Fibroblast of peridontal ligament (primary cell): Measurements from ENCODE around the gene NFKBIL1.
"Not testable (repeated sequence)": the region's sequence is repeated elsewhere in the genome, so short reads cannot be mapped to it uniquely, and the experiment has no call there.

ENCODE experiments used
- DNase-seq: peaks from one replicate; pipeline ENCODE4 v3.0.0-alpha.2; 2010; ENCODE audit errors: extremely low read depth

NFKBIL1 gene

DNA sequence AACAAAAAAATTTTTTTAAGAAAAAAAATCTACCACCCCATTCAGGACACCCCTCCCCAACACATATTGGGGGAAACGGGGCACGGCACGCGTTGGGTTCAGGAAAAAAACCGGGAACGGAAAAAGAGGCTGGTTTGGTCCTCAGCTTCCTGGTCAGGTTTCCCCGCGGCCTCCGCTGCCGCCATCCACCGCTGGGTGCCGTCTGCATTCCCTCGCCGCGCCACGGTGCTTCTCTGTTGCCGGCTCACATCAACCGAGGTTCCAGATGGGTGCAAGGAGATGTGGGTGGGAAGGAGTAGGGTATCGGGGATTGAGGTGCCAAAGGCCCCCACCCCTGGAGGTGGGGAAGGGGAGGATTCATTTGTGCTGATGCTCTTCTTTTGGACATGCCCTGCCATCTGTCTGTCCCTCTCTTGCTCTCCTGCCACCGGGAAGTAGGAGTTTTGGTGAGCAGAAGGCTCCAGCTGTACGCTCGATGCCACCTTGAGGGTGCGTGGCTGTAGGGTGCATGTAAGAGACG, 12.8 kb upstream of the NFKBIL1 start:
- no peak for DNase-seq

GRCh38 chr6:31535538-31536324, 11.7 kb upstream of the NFKBIL1 start:
- DNase-seq, result no peak

DNA sequence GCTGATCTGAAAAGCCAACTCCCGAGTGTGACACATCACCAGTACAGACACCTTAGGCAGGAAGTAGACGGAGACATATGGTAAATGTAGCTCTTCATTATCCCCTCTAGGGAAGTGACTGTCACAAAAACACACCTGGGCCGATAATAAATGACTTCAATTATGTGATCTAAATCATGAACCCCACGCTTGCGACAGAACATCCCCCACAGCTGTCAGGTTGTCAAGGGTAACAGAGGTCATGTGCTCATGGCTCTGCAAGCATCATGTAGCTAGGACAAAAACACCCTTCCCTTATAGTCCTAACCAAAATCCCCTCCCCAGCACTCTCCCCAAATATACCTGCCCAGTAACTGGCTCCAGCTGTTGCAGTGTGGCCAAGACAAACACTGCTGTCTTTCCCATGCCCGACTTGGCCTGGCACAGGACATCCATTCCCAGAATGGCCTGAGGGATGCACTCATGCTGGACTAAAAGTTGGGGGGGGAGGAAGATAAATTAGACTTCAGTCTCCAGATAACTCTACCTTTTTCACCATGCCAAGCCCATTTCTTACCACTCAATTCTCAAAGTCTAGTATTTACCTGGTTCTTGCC, 8.5 kb upstream of the NFKBIL1 start:
- no peak for DNase-seq

DNA sequence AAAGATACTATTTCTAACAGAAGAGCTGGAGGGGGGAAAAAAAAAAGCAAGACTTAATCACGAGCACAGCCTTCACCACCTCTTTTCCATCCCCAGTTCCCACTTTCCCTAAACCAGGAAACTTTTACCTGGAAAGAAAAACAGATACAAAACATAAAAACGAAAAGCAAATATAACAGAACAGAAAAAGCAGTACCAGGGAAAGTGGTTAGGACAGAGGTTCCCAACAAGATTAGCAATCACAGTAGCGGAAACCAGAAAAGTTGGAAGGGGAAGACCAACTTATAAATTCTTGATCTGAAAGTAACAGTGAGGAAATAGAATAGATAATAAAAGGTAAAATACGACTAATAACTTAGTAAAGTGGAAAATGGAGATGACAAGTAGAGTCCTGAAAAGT, 6.8 kb upstream of the NFKBIL1 start:
- DNase-seq, result no peak

- DNase-seq, result peak; percentile 52
Observed at GRCh38 chr6:31541059-31541657, 6.2 kb upstream of the NFKBIL1 start.

- DNase-seq, result peak; percentile 98
Observed at GRCh38 chr6:31541658-31542521, 5.5 kb upstream of the NFKBIL1 start, which contains the start of gene DDX39B. DDX39B (minus strand) TSS chr6:31542003; CDS start chr6:31540532, 1,471 bp downstream.

- no peak for DNase-seq
Observed at GRCh38 chr6:31543639-31544038, 3.8 kb upstream of the NFKBIL1 start.

DNA sequence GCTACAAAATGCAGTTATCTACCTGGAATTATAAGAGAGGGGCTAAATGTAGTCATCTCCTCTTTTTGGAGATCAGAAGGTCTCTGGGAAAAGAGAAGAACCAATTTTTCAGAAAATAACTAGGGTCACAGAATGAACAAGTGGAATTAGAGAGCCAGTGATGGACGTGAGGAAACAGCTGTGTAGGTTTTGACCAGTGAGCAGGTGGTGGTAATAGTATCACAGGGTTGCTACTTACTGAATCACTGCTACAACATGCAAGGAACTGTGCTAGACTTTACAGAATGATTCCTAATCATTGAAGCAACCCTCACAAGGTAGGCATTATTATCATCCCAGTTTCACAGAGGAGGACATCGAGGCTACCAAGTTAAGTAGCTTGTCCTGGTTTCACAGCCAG, 2.7 kb upstream of the NFKBIL1 start:
- DNase-seq, result no peak

GRCh38 chr6:31545291-31545690, 2.1 kb upstream of the NFKBIL1 start:
- no peak for DNase-seq

DNA sequence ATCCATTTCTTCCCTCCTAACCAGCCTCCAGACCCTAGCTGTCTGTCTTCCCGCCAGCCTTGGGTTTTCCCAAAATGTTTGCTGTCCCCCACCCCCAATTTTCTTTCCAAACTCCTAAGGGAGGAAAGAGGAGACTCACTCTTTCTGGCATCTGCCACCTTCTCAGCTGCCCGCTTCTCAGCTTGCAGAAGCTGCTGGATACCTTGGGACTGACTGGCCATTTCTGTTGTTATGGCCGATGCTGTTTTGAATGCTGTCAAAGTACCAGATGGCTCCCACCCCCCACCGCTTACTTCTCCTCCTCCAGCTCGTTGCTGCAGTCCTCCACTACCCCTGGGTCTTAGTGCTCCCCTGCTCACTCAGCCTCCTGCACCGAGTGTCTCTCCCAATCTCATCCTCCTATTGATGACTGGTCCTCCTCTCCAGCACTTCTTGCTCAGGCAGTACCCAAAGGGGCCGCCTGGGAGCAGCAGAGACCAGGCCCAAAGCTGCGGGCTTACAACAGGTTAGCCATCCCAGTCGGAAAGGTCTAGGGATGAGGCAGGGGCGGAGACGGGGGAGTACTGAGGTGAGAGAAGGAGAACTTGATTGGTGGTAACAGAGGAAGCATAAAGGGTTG, 960 bp upstream of the NFKBIL1 start, which contains the start of gene ATP6V1G2:
ATP6V1G2 (minus strand) TSS at position 270 of the 619 bp plus-strand sequence; CDS start at position 221, 49 bp downstream.
- DNase-seq, result peak; percentile 93

DNA sequence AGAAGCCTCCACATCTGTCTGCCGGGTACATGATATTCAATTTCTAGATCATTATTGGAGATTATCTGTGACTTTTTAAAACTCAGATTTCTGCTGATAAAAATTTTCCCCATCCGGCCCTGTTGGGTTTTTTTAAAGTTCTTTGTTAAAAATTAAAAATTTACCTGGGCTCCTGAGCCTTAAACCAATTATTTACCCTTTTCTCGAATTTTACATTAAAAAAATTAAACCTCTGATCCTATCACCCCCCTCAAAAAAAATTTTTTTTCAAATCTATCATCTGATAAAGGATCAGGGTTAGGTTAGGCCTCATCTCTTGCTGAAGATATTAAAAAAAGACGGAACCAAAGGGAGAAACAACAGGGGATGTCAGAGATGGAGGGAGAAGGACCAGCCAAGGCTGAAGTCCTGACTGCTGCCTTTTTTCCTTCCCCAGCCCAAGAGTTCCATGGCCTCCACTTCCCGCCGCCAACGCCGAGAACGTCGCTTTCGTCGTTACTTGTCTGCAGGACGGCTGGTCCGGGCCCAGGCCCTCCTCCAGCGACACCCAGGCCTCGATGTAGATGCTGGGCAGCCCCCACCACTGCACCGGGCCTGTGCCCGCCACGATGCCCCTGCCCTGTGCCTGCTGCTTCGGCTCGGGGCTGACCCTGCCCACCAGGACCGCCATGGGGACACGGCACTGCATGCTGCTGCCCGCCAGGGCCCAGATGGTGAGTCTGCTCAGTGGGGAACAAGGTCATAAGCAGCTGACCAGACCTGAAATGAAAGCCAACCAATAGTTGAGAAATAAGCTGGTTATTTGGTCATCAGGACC, 527 bp downstream of the NFKBIL1 start:
- DNase-seq, result no peak

- no peak for DNase-seq
Observed at GRCh38 chr6:31548544-31548873, 1.1 kb downstream of the NFKBIL1 start.

DNA sequence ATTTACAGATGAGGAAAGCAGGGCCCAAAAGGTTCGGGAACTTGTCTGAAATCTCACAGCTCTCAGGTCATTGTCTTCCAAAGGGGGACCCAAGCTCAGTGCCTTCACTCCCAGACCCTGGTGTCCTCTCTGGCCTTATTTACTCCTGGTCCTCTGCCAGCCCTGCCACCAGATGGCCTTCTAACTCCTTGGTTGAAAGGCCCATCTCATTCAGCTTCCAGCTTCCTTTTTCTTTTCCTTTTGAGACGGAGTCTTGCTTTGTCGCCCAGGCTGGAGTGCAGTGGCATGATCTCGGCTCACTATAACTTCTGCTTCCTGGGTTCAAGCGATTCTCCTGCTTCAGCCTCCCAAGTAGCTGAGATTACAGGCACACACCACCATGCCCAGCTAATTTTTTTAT, 4.0 kb downstream of the NFKBIL1 start:
- DNase-seq, result not testable (repeated sequence)

DNA sequence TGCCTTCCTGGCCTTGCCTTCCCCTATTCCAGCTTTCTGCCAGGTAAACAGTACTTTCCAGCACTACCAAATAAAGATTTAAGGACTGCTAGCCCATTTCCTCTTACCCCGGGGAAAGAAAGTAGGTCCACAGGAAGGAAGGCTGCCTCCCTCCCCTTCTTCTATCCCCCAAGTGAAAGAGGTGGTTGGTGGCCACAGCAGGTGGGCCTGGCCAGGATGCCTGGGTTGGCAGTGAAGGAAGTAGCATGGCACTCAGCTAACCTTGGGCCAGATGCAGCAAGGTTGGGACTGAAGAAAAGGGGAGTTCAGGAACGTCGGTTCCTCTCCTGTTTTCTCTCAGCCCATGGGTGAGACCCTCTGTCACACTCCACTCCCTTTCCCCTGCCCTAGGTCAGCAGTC, 8.9 kb downstream of the NFKBIL1 start:
- DNase-seq, result no peak

DNA sequence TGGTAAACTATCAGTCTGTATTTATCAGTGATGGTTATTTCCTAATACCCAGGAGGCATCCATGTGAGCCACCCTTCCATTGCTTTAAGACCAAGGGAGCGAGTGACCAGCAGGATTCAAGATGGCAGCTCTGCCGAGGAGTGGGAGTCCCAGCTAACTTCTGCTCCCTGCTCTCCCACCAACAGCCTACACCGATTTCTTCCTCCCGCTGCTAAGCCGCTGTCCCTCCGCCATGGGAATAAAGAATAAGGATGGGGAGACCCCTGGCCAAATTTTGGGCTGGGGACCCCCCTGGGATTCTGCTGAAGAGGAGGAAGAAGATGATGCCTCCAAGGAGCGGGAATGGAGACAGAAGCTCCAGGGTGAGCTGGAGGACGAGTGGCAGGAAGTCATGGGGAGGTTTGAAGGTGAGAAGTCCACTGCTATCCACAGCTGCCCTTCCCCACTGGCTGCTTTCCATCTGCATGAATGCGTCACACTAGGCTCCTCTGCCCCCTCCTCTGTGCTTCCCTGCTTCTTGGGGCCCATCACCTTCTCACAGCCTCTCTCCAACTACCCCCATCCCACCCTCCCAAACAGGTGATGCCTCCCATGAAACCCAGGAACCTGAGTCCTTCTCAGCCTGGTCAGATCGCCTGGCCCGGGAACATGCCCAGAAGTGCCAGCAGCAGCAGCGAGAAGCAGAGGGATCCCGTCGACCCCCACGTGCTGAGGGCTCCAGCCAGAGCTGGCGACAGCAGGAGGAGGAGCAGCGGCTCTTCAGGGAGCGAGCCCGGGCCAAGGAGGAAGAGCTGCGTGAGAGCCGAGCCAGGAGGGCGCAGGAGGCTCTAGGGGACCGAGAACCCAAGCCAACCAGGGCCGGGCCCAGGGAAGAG, 10.3 kb downstream of the NFKBIL1 start:
- no peak for DNase-seq

DNA sequence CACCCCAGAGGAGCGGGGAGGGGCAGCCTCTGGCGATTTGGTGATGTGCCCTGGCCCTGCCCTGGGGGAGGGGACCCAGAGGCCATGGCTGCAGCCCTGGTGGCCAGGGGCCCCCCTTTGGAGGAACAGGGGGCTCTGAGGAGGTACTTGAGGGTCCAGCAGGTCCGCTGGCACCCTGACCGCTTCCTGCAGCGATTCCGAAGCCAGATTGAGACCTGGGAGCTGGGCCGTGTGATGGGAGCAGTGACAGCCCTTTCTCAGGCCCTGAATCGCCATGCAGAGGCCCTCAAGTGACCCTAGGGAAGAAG, 10.9 kb downstream of the NFKBIL1 start:
- DNase-seq, result no peak

GRCh38 chr6:31558631-31559500, 11.5 kb downstream of the NFKBIL1 start:
- peak; percentile 18 for DNase-seq

- DNase-seq, result no peak
Observed at GRCh38 chr6:31559606-31559957, 12.2 kb downstream of the NFKBIL1 start.
